Measurements from ENCODE around the gene GALNT6.
"Not testable (repeated sequence)": the region's sequence is repeated elsewhere in the genome, so short reads cannot be mapped to it uniquely, and the experiment has no call there.

GALNT6 gene

GRCh38 chr12:51349026-51349425, 42.2 kb downstream of the GALNT6 start:
- no peak for DNase-seq

- no peak for DNase-seq
Measured at GRCh38 chr12:51348116-51348515, 43.1 kb downstream of the GALNT6 start.

GRCh38 chr12:51346581-51346980, 44.6 kb downstream of the GALNT6 start, which contains the start of gene CELA1:
CELA1 (minus strand) TSS chr12:51346679; CDS start chr12:51346638, 41 bp downstream.
- no peak for DNase-seq

- DNase-seq: no peak
Measured at GRCh38 chr12:51345681-51346080, 45.5 kb downstream of the GALNT6 start.

- DNase-seq: no peak
Measured at GRCh38 chr12:51343201-51343600, 48.0 kb downstream of the GALNT6 start.

GRCh38 chr12:51342416-51342815, 48.8 kb downstream of the GALNT6 start:
- DNase-seq: no peak

- DNase-seq: peak; percentile 86
Measured at GRCh38 chr12:51341251-51342007, 49.8 kb downstream of the GALNT6 start.

GRCh38 chr12:51339750-51340149, 51.5 kb downstream of the GALNT6 start:
- no peak for DNase-seq

GRCh38 chr12:51337336-51337735, 53.9 kb downstream of the GALNT6 start:
- not testable (repeated sequence) for DNase-seq

GRCh38 chr12:51335931-51336330, 55.3 kb downstream of the GALNT6 start:
- DNase-seq: no peak

GRCh38 chr12:51334764-51335163, 56.4 kb downstream of the GALNT6 start:
- no peak for DNase-seq

GRCh38 chr12:51333536-51333935, 57.7 kb downstream of the GALNT6 start:
- no peak for DNase-seq

- DNase-seq: no peak
Measured at GRCh38 chr12:51330186-51330585, 61.0 kb downstream of the GALNT6 start.

- DNase-seq: no peak
Measured at GRCh38 chr12:51329742-51330141, 61.5 kb downstream of the GALNT6 start.

- DNase-seq: no peak
Measured at GRCh38 chr12:51328587-51328986, 62.6 kb downstream of the GALNT6 start.

GRCh38 chr12:51326698-51327439, 64.3 kb downstream of the GALNT6 start:
- peak; percentile 60 for DNase-seq

- no peak for DNase-seq
Measured at GRCh38 chr12:51324953-51325352, 66.3 kb downstream of the GALNT6 start.

- no peak for DNase-seq
Measured at GRCh38 chr12:51323966-51324895, 67.0 kb downstream of the GALNT6 start, which contains the start of gene BIN2. BIN2 (minus strand) TSS chr12:51324174; CDS start chr12:51324102, 72 bp downstream.

GRCh38 chr12:51323317-51323960, 67.8 kb downstream of the GALNT6 start:
- no peak for DNase-seq

- DNase-seq: no peak
Measured at GRCh38 chr12:51322452-51322851, 68.8 kb downstream of the GALNT6 start.

- DNase-seq: no peak
Measured at GRCh38 chr12:51321882-51322281, 69.3 kb downstream of the GALNT6 start.

- no peak for DNase-seq
Measured at GRCh38 chr12:51320695-51321320, 70.4 kb downstream of the GALNT6 start.
